Middle frontal gyrus (tissue), 1 donor: ENCODE data around the gene NFIL3.

Source experiments
- DNase-seq: peaks from one replicate; pipeline ENCODE4 v3.0.0-alpha.2; 2015; ENCODE audit warnings: low spot score; ENCODE audit errors: extremely low spot score

Gene NFIL3

DNA sequence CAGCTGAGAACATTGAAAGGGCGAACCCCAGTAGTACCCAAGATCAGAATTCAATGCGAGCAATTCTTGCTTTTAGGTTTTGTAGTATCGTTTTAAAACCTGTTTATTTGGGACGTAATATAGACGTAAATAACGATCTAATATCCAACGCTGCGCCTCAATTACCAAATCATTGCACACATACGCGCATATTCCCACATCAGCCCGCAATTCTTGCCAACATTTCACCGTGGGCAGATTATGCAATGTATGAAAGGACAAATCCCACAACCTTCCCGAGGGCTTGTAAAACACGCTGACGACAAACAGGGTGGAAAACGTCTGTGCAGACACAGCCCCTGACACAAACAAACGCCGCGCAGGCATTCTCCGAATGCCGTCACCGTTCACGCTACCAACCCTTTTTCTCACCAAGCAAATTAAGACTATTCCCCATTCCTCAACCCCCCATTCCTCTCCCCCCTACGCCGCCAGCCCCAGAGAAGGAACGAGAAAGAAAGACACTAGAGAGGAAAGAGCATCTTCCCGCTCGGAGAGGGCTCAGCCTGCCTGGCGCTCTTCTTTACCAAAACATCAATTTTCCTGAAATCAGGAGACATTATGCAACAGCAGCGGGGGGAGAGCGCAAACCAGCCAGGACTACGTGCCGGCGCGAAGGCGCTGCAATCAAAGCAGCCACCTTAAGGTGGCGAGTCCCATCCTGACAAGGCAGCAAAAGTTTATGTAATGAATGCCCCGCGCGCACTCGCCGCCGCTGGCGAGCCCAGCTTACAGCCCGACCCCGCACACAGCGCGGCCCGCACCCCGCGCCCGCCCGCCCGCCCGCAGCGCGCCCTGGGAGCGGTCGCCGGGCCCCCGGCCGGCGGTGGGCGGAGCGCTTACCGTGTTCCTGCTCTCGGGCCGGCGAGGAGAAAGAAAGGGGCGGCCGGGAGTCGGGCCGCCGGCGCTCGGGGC lies 597 bp downstream of the NFIL3 start:
- no peak for DNase-seq

GRCh38 chr9:91421971-91422757 lies 1.5 kb downstream of the NFIL3 start:
- no peak for DNase-seq

- DNase-seq = no peak
Observed at GRCh38 chr9:91421128-91421765, 2.4 kb downstream of the NFIL3 start.

- DNase-seq = no peak
Observed at GRCh38 chr9:91420501-91421127, 3.0 kb downstream of the NFIL3 start.

DNA sequence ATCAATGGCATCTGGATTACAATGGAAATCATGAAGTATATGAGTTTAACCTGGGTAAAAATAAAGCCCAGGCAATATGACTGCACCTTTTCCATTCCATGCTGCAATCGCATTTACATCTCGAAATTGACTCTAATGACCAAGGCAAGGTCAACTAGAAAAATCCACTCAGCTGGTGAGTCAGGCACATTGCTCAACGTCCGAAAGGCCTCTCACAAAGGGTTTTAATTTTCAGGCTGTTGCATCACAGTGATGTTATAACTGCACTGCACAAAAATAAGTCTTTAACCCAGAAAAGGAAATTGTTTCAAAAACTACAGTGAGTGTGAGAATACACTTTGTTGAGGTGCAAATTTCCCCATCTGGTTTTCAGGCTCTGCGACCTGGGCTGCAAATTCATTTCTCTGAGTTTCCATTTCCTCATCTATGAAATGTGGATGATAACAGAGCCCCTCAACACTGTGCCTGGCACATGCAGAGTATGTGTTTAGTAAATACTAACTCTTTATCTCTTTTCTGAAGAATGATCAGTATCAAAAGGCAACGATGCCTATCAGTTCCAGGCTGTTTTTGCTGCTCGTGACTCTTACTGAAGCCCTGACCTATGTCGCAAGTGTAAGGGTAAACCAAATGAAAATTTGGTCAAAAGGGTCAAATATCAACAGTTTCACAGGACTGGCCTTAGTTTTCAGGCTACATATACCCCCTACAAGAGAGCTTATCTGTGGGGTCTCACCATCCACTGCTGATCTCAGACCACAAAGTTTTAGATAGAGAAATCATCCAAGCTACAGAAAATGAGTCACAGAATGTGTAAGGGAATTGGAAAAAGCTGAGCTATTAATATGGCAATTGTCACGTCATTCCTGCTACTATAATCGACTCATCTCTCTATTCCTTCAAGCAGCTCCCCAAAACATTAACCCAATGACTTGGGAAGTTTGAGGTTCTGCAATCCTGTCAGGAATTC lies 4.1 kb downstream of the NFIL3 start:
- no peak for DNase-seq

- DNase-seq = no peak
Observed at GRCh38 chr9:91418215-91418610, 5.4 kb downstream of the NFIL3 start.

GRCh38 chr9:91417602-91418214 lies 5.9 kb downstream of the NFIL3 start:
- DNase-seq = no peak

DNA sequence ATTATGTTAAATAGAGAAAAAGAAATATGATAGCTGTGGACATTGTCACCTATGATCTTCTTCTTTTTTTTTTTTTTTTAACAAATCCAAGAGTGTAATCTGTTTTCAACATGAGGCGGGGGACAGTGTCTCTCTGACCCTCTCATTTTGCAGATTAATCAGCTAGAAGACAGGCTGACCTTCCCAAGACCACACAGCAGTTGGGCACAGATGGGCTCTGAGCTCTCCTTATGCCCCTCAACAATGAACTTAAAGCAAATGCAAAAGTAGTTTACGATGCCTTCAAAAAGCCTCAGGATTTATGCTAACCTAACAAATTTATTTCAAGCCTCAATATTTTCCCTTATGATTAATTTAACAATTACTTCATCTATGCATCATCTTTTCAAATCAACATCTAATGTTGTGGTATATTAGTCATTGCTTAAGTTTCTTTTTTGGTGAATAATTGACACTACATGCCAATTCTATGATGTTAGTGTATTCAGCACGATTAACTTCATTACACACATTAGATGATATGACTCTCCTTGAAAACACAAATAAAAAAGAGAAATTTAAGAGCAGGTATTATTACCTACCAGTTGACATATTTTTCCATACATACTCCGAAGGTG lies 7.4 kb downstream of the NFIL3 start:
- no peak for DNase-seq

- DNase-seq = no peak
Observed at GRCh38 chr9:91415290-91415689, 8.3 kb downstream of the NFIL3 start.

GRCh38 chr9:91412941-91413340 lies 10.7 kb downstream of the NFIL3 start:
- no peak for DNase-seq

DNA sequence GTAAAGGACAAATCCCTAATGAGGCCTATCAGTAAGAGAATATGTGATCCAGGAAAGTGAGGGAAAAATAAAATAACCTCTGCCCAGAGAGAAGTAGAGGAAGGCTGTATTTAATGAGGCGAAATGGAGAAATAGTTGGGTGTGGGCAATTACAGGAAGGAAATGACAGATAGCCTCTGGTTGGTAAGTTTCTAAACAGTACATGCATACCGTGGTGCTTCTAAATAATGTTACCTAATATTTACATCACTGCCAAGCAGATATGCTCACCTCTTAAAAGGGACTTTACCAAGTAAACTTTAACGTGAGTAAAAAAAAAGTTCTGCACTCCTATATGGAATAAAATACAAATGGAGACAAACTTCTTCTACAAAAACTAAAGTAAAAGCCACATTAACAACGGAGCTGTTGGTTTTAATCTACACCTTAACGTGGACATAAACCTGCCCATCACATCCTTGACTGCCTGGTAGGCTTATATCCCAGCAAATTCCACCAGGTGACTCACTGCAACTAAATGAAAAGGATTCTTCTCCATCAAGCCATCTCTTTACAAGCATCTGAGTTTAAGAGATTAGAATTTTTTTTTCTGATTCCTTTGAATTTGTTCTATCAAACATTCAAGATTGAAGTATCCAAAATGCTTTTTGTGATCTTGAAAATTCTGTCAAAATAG lies 12.4 kb downstream of the NFIL3 start:
- no peak for DNase-seq

- DNase-seq = no peak
Observed at GRCh38 chr9:91410161-91410560, 13.5 kb downstream of the NFIL3 start.

GRCh38 chr9:91408475-91408874 lies 15.2 kb downstream of the NFIL3 start:
- DNase-seq = no peak

DNA sequence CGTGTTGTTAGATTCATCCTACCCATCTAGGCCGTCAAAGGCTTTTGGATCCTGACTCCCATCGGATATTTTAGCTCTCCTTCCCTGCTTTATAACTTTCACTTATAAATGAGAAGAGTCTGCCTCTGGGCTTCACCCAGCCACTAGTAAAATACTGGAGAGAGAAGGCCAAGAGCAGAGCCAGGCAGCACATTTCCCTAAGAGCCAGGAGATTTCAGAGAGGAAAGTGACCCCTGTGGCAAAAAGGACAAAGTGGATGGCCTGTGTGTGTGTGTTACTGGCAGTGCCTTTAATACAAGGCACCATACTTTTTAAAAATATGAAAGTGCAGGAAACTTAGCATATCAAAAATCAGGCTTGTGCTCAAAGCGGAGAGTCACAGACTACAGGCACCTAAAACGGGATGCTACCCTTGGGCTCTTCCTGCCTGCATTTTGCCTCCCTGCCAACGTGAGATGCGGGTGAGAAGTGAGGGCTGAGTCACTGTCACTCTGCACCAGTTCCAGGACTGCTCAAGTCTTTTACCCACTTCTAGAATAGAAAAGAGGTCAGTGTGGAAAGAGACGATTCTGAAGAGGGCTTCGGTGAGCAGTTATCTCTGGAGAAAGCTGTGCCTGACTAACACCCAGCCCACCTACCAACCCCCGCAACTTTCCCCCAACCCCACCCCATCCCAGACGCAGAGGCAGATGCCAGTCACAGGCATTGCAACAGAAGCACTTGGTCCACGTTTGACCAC lies 15.9 kb downstream of the NFIL3 start:
- DNase-seq = no peak

- no peak for DNase-seq
Observed at GRCh38 chr9:91405343-91406077, 18.1 kb downstream of the NFIL3 start.

DNA sequence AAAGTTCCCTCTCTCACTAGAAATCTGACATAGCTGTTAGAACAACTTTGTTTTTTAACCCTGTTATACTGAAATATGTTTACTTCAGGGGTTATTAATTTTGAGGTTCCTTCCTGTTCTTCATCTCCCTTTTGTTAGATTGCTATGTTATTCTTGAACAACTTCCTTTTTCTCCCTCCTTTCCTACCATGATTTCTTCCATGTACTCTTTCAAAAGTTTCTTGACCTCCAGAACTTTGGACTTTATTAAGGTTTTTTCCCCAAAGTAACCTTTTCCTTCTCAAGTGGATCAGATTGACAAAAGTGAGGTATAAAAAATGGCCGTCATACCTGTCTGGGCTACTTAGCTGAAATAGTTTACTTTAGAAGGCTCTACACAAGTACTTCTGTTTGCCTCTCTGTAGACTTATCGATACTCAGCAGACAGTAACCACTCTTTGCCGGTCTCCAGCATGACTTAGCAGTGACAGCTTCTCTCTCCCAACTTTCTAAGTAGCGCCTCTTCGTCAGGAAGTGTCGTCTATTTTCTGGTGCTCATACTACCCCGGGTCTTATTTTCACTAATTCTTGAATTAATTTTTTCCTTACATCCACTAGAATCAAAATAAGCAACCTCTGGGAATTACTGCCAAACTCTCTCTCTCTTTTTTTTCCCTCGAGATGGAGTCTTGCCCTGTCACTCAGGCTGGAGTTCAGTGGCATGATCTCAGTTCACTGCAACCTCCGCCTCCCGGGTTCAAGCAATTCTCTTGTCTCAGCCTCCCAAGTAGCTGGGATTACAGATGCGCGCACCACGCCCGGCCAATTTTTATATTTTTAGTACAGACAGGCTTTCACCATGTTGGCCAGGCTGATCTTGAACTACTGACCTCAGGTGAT lies 19.7 kb downstream of the NFIL3 start:
- no peak for DNase-seq
